Measurements from ENCODE around the gene KCNH2. TPM values are rescaled to one million over a fixed set of nuclear protein-coding genes. Genes with fewer than 3 reads are reported as not detected.

KCNH2 gene
- total and polyA plus RNA-seq, 4 donors, result 0.18 to 74.6 (median 0.33) TPM; not detected in 1

DNA sequence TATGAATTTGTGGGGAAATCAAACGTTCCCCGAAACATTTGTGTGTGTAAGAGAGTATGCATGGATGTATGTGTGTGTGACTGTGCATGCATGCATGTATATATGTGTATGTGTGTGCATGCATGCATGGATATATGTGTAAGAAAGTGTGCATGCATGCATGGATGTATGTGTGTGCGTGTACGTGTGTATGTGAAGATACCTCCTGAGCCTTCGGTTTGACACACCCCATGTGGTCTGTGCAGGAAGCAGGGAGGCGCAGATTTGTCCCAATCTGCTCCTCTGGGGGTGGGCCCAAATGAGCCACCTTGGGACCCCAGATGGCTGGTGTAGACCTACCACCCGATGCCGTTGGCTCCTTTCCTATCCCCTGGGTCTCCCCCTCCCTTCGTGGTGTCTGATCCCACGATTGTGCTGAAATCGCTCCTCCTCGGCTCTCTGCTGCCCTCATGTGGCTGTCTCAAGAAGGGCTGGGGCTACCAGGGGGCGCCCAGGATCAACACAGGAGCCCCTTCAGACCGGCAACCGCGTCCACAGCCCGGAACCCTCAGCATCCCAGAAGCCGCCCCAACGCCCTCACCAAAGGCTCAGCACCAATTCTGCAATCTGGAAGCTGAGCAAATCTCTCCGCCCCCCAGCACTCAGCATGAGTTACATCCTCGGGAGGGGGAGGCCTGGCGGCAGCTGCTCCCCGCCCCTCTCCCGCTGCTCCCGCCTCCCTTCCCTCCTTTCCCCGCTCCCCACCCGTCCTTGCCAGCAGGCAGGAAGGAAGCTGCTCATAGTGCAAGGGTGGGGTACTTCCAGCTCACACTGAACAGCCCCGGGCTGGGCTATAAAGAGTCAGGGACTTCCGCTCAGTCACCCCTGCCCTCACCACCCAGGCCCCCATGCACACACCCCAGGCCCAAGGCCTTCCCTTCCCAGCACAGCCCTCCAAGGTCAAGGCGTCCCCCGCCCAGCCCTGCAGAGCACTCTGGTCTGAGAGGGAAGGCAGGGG, 10.4 kb upstream of the KCNH2 start:
- DNase-seq (ENCODE audit: low spot score), result peak; percentile 75
- peak overlapping the region; percentile 66 to 70 for H3K27ac ChIP-seq (ENCODE audit: low read depth in 1 of 2, low read length in 2 of 2)
- TF ChIP-seq HNF4G (IDR thresholded peaks at IDR 0.05), result no peak
- TF ChIP-seq REST (IDR thresholded peaks at IDR 0.05), result no peak
- peak; percentile 79 to 85 for TF ChIP-seq RAD21 (IDR thresholded peaks at IDR 0.05)
- TF ChIP-seq, protein P1, sequence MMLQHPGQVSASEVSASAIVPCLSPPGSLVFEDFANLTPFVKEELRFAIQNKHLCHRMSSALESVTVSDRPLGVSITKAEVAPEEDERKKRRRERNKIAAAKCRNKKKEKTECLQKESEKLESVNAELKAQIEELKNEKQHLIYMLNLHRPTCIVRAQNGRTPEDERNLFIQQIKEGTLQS (IDR thresholded peaks at IDR 0.05), result no peak
- TF ChIP-seq YY1 (IDR thresholded peaks at IDR 0.05), result no peak
- no peak for TF ChIP-seq JUND (IDR thresholded peaks at IDR 0.05)
- TF ChIP-seq GABPA (IDR thresholded peaks at IDR 0.05 in 1 of 2, conservative IDR thresholded peaks at IDR 0.05 in 1 of 2), result peak in 1 of 2 donors; percentile 13
- TF ChIP-seq, protein P2, sequence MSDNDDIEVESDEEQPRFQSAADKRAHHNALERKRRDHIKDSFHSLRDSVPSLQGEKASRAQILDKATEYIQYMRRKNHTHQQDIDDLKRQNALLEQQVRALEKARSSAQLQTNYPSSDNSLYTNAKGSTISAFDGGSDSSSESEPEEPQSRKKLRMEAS (IDR thresholded peaks at IDR 0.05), result peak; percentile 38
- TF ChIP-seq NR2F2 (IDR thresholded peaks at IDR 0.05), result peak; percentile 85
- peak; percentile 51 for TF ChIP-seq SP1 (IDR thresholded peaks at IDR 0.05)
- no peak for TF ChIP-seq RXRA (IDR thresholded peaks at IDR 0.05)
- TF ChIP-seq EGR1 (IDR thresholded peaks at IDR 0.05; ENCODE audit: low read depth in 2 of 2), result no peak
- TF ChIP-seq FOXA2 (IDR thresholded peaks at IDR 0.05), result no peak
- TF ChIP-seq, protein P3, sequence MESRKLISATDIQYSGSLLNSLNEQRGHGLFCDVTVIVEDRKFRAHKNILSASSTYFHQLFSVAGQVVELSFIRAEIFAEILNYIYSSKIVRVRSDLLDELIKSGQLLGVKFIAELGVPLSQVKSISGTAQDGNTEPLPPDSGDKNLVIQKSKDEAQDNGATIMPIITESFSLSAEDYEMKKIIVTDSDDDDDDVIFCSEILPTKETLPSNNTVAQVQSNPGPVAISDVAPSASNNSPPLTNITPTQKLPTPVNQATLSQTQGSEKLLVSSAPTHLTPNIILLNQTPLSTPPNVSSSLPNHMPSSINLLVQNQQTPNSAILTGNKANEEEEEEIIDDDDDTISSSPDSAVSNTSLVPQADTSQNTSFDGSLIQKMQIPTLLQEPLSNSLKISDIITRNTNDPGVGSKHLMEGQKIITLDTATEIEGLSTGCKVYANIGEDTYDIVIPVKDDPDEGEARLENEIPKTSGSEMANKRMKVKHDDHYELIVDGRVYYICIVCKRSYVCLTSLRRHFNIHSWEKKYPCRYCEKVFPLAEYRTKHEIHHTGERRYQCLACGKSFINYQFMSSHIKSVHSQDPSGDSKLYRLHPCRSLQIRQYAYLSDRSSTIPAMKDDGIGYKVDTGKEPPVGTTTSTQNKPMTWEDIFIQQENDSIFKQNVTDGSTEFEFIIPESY (IDR thresholded peaks at IDR 0.05), result no peak
- TF ChIP-seq HNF4A (conservative IDR thresholded peaks at IDR 0.05), result no peak
- no peak for TF ChIP-seq TAF1 (conservative IDR thresholded peaks at IDR 0.05)
- TF ChIP-seq, protein P4, sequence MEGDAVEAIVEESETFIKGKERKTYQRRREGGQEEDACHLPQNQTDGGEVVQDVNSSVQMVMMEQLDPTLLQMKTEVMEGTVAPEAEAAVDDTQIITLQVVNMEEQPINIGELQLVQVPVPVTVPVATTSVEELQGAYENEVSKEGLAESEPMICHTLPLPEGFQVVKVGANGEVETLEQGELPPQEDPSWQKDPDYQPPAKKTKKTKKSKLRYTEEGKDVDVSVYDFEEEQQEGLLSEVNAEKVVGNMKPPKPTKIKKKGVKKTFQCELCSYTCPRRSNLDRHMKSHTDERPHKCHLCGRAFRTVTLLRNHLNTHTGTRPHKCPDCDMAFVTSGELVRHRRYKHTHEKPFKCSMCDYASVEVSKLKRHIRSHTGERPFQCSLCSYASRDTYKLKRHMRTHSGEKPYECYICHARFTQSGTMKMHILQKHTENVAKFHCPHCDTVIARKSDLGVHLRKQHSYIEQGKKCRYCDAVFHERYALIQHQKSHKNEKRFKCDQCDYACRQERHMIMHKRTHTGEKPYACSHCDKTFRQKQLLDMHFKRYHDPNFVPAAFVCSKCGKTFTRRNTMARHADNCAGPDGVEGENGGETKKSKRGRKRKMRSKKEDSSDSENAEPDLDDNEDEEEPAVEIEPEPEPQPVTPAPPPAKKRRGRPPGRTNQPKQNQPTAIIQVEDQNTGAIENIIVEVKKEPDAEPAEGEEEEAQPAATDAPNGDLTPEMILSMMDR (IDR thresholded peaks at IDR 0.05; ENCODE audit: low read depth, low read length, missing input control), result peak; percentile 69
- TF ChIP-seq FOXA1 (IDR thresholded peaks at IDR 0.05), result no peak
- H3K36me3 ChIP-seq (ENCODE audit: control insufficient read depth in 4 of 4, insufficient read depth in 3 of 4, low read depth in 1 of 4, low read length in 3 of 4), result no peaks in the 10 kb centered on the region
- WGBS, result 19% methylated on average over 31 of the region's 31 CpGs
- no peak overlapping the region for H3K9ac ChIP-seq (ENCODE audit: low read depth in 1 of 2, low read length in 2 of 2)
- H3K9me3 ChIP-seq (ENCODE audit: control insufficient read depth in 4 of 4, low read length in 3 of 4), result peaks cover 0 to 4% (median under 1%) of the 10 kb centered on the region in 4 donors
- peaks cover 0 to 10% (median 6%) of the 10 kb centered on the region in 4 donors for H3K4me1 ChIP-seq (ENCODE audit: control insufficient read depth in 4 of 4, insufficient read depth in 4 of 4, low read length in 3 of 4)
- H3K4me3 ChIP-seq (ENCODE audit: low read depth in 1 of 3, low read length in 3 of 3), result no peak overlapping the region
- peaks cover 0 to 2% (median 0%) of the 10 kb centered on the region in 4 donors for H3K27me3 ChIP-seq (ENCODE audit: control insufficient read depth in 4 of 4, insufficient read depth in 4 of 4, low read length in 3 of 4)
